ENCODE measurements around the gene SLC9A3. TPM values are rescaled to one million over a fixed set of nuclear protein-coding genes. Genes with fewer than 3 reads are reported as not detected.

Gene SLC9A3
- polyA plus RNA-seq (2013, experiment 1 of 2) = 1.1 TPM
- 1.1 TPM for polyA plus RNA-seq (2013, experiment 2 of 2)

DNA sequence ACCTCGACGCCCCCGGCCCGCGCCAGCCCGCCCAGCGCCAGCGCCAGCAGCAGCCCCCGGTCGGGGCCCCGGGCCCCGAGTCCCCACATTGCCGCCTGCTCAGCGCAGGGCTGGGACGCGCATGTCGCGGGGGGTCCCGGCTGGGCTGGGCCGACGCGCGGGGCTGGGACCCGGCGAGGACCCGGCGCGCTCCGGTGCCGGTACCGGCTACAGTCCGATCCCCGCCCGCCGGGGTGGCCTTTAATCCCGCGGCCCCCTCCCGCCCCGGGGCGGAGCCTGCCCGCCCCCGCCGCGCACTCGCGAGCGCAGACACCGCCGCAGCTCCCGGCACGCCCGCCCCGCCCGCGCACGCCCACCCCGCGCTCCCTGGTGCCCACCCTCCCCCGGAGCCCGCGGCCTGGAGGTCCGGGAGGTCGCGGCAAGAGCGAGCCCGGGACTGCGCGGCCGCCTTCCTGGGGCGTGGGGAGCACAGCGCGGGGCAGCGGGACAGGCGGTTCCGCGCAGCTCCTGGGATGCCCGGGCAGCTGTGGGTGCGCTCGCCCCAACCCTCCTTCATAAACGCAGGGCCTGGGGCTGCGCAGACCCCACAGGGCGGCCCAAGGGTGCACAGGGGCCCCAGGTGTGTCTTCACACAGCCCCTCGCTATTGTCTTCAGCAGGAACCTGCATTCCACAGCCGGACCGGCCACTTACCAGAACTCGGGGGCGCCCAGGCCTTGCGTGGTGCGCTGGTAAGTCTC lies at the start of gene SLC9A3:
SLC9A3 (minus strand) TSS at position 216 of the 739 bp plus-strand sequence.
- H3K27ac ChIP-seq (ENCODE audit: low read depth, low read length) = no peak within 1 kb of the TSS
- no peak within 1 kb of the TSS for H3K56ac ChIP-seq (ENCODE audit: low read length)
- no peak within 1 kb of the TSS for H3K4ac ChIP-seq (ENCODE audit: low read depth, low read length)
- H3K79me1 ChIP-seq (ENCODE audit: low read length) = no peaks in the 10 kb centered on the region
- H3K18ac ChIP-seq (ENCODE audit: low read length) = no peak within 1 kb of the TSS
- peaks cover 54% of the 10 kb centered on the region for H3K27me3 ChIP-seq (ENCODE audit: insufficient read depth, low read length, poor library complexity)
- H3K79me2 ChIP-seq (ENCODE audit: control insufficient read depth, insufficient read depth, low read length) = no peaks in the 10 kb centered on the region
- no peaks in the 10 kb centered on the region for H3K36me3 ChIP-seq (ENCODE audit: control insufficient read depth, insufficient read depth, low read length)
- H3K4me1 ChIP-seq (ENCODE audit: control insufficient read depth, low read depth, low read length) = no peaks in the 10 kb centered on the region
- no CpG with 5 or more reads among the region's 89 CpGs for WGBS (ENCODE audit: extremely low coverage, insufficient coverage, low lambda C conversion rate)
- DNase-seq = no peak
- H2AK5ac ChIP-seq (ENCODE audit: low read length) = no peak within 1 kb of the TSS
- H3K23ac ChIP-seq (ENCODE audit: low read length) = no peak within 1 kb of the TSS
- no peak within 1 kb of the TSS for H4K8ac ChIP-seq (ENCODE audit: low read depth, low read length)
- no peak within 1 kb of the TSS for H2BK15ac ChIP-seq (replicated peaks; ENCODE audit: low read depth)
- no peak within 1 kb of the TSS for H4K5ac ChIP-seq (ENCODE audit: low read length)
- H2BK5ac ChIP-seq (ENCODE audit: low read length) = no peak within 1 kb of the TSS
- H2BK120ac ChIP-seq (ENCODE audit: low read depth, low read length) = no peak within 1 kb of the TSS
- H3K4me3 ChIP-seq (ENCODE audit: low read length) = no peak within 1 kb of the TSS
- no peak within 1 kb of the TSS for H3K9ac ChIP-seq (ENCODE audit: low read length)
- H3K4me2 ChIP-seq (ENCODE audit: low read length) = no peak within 1 kb of the TSS

DNA sequence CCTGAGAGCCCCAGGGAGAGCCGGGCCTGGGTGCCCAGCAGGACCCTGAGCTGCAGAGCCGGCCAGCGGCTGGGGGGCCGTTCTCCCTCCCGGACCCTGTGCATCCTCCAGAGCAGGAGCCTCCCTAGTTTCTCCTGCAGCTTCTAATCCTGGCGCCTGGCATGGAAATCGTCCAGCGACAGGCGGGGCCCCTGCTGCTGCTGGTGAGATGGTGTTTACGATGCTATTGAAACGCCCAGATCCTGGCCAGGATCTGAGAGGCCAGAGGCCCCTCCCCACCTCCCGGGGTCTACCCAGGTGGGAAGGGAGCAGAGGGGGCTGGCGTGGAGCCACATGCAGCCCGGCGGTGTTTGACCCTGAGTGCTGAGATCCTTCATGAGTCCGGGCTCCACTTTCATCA lies 49.7 kb upstream of the SLC9A3 start:
- no peak overlapping the region for H4K5ac ChIP-seq (ENCODE audit: low read length)
- H3K4ac ChIP-seq (ENCODE audit: low read depth, low read length) = no peak overlapping the region
- H2BK120ac ChIP-seq (ENCODE audit: low read depth, low read length) = no peak overlapping the region
- H3K4me1 ChIP-seq (ENCODE audit: control insufficient read depth, low read depth, low read length) = no peaks in the 10 kb centered on the region
- no peak overlapping the region for H2BK5ac ChIP-seq (ENCODE audit: low read length)
- DNase-seq = no peak
- H3K56ac ChIP-seq (ENCODE audit: low read length) = no peak overlapping the region
- no peaks in the 10 kb centered on the region for H3K36me3 ChIP-seq (ENCODE audit: control insufficient read depth, insufficient read depth, low read length)
- H2BK15ac ChIP-seq (replicated peaks; ENCODE audit: low read depth) = no peak overlapping the region
- no peak overlapping the region for H3K4me2 ChIP-seq (ENCODE audit: low read length)
- no CpG with 5 or more reads among the region's 16 CpGs for WGBS (ENCODE audit: extremely low coverage, insufficient coverage, low lambda C conversion rate)
- no peak overlapping the region for H3K23ac ChIP-seq (ENCODE audit: low read length)
- no peak overlapping the region for H3K27ac ChIP-seq (ENCODE audit: low read depth, low read length)
- H3K79me1 ChIP-seq (ENCODE audit: low read length) = no peaks in the 10 kb centered on the region
- no peak overlapping the region for H3K9ac ChIP-seq (ENCODE audit: low read length)
- H2AK5ac ChIP-seq (ENCODE audit: low read length) = no peak overlapping the region
- H3K4me3 ChIP-seq (ENCODE audit: low read length) = no peak overlapping the region
- no peaks in the 10 kb centered on the region for H3K27me3 ChIP-seq (ENCODE audit: insufficient read depth, low read length, poor library complexity)
- no peak overlapping the region for H4K8ac ChIP-seq (ENCODE audit: low read depth, low read length)
- no peaks in the 10 kb centered on the region for H3K79me2 ChIP-seq (ENCODE audit: control insufficient read depth, insufficient read depth, low read length)
- no peak overlapping the region for H3K18ac ChIP-seq (ENCODE audit: low read length)

DNA sequence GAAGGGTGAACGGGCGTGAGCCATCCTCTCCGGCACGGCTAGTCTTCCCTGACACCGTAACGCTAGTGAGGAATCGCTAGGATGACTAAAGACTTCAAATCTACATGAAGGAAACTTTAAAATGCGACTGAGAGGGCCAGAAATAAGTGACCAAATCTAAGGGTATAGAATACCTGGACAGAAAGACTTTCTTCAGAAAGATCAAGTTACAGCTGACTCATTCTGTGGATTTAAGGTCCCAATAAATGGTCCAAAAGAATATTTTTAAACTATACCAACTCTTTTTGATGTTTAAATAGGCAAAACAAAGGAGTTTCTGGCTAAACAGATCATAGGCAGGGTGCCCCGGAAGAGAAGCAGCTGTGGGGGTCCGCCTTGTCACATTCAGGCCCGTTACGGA lies 49.0 kb upstream of the SLC9A3 start:
- Histone ChIP-seq H3K56ac (ENCODE audit: low read length) (no peak overlapping the region), H2BK15ac (replicated peaks; ENCODE audit: low read depth) (no peak overlapping the region), H3K27ac (ENCODE audit: low read depth, low read length) (no peak overlapping the region), H2AK5ac (ENCODE audit: low read length) (no peak overlapping the region), H3K18ac (ENCODE audit: low read length) (no peak overlapping the region), H4K8ac (ENCODE audit: low read depth, low read length) (no peak overlapping the region), H3K23ac (ENCODE audit: low read length) (no peak overlapping the region), H3K79me2 (ENCODE audit: control insufficient read depth, insufficient read depth, low read length) (no peaks in the 10 kb centered on the region), H3K79me1 (ENCODE audit: low read length) (no peaks in the 10 kb centered on the region), H2BK120ac (ENCODE audit: low read depth, low read length) (no peak overlapping the region), H2BK5ac (ENCODE audit: low read length) (no peak overlapping the region), H3K4me3 (ENCODE audit: low read length) (no peak overlapping the region), H3K36me3 (ENCODE audit: control insufficient read depth, insufficient read depth, low read length) (no peaks in the 10 kb centered on the region), H3K4me2 (ENCODE audit: low read length) (no peak overlapping the region), H4K5ac (ENCODE audit: low read length) (no peak overlapping the region), H3K9ac (ENCODE audit: low read length) (no peak overlapping the region), H3K4ac (ENCODE audit: low read depth, low read length) (no peak overlapping the region), H3K4me1 (ENCODE audit: control insufficient read depth, low read depth, low read length) (no peaks in the 10 kb centered on the region), H3K27me3 (ENCODE audit: insufficient read depth, low read length, poor library complexity) (no peaks in the 10 kb centered on the region)
- no CpG with 5 or more reads among the region's 12 CpGs for WGBS (ENCODE audit: extremely low coverage, insufficient coverage, low lambda C conversion rate)
- DNase-seq = no peak

- Histone ChIP-seq H3K9ac (ENCODE audit: low read length) (no peak overlapping the region), H3K56ac (ENCODE audit: low read length) (no peak overlapping the region), H2BK5ac (ENCODE audit: low read length) (no peak overlapping the region), H3K4ac (ENCODE audit: low read depth, low read length) (no peak overlapping the region), H3K36me3 (ENCODE audit: control insufficient read depth, insufficient read depth, low read length) (no peaks in the 10 kb centered on the region), H2BK15ac (replicated peaks; ENCODE audit: low read depth) (no peak overlapping the region), H3K79me1 (ENCODE audit: low read length) (no peaks in the 10 kb centered on the region), H2BK120ac (ENCODE audit: low read depth, low read length) (no peak overlapping the region), H3K27me3 (ENCODE audit: insufficient read depth, low read length, poor library complexity) (no peaks in the 10 kb centered on the region), H4K8ac (ENCODE audit: low read depth, low read length) (no peak overlapping the region), H3K27ac (ENCODE audit: low read depth, low read length) (no peak overlapping the region), H2AK5ac (ENCODE audit: low read length) (no peak overlapping the region), H3K23ac (ENCODE audit: low read length) (no peak overlapping the region), H3K79me2 (ENCODE audit: control insufficient read depth, insufficient read depth, low read length) (no peaks in the 10 kb centered on the region), H3K4me2 (ENCODE audit: low read length) (no peak overlapping the region), H4K5ac (ENCODE audit: low read length) (no peak overlapping the region), H3K4me3 (ENCODE audit: low read length) (no peak overlapping the region), H3K4me1 (ENCODE audit: control insufficient read depth, low read depth, low read length) (no peaks in the 10 kb centered on the region), H3K18ac (ENCODE audit: low read length) (no peak overlapping the region)
- WGBS (ENCODE audit: extremely low coverage, insufficient coverage, low lambda C conversion rate) = no CpG with 5 or more reads among the region's 14 CpGs
- DNase-seq = no peak
Measured at GRCh38 chr5:572398-573019, 48.3 kb upstream of the SLC9A3 start.

DNA sequence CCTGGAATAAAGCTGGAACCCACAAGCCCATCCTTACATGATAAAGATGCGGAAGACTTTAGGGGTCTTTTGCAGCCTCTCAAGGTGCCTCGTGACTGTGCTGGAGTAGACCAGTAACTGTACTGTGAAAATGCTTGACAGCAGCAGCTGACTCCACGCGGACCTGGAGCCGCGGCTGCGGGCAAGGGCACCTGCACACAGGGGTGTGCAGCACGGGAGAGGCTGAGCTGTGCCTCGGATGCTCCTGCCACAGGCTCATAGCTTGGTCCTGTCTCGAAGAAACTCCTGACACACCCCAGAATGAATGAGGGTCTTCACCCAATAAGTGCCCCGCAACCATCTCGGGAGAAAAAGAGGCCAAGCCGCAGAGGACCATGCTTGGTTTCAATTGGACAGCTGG lies 47.5 kb upstream of the SLC9A3 start:
- no peaks in the 10 kb centered on the region for H3K36me3 ChIP-seq (ENCODE audit: control insufficient read depth, insufficient read depth, low read length)
- no peak overlapping the region for H3K4me3 ChIP-seq (ENCODE audit: low read length)
- no peak overlapping the region for H4K5ac ChIP-seq (ENCODE audit: low read length)
- no peak overlapping the region for H3K9ac ChIP-seq (ENCODE audit: low read length)
- no peak overlapping the region for H2BK120ac ChIP-seq (ENCODE audit: low read depth, low read length)
- H3K27ac ChIP-seq (ENCODE audit: low read depth, low read length) = no peak overlapping the region
- H3K4ac ChIP-seq (ENCODE audit: low read depth, low read length) = no peak overlapping the region
- no peaks in the 10 kb centered on the region for H3K79me1 ChIP-seq (ENCODE audit: low read length)
- no peak overlapping the region for H3K18ac ChIP-seq (ENCODE audit: low read length)
- no peaks in the 10 kb centered on the region for H3K4me1 ChIP-seq (ENCODE audit: control insufficient read depth, low read depth, low read length)
- H3K79me2 ChIP-seq (ENCODE audit: control insufficient read depth, insufficient read depth, low read length) = no peaks in the 10 kb centered on the region
- no peak overlapping the region for H3K56ac ChIP-seq (ENCODE audit: low read length)
- no peak overlapping the region for H2BK5ac ChIP-seq (ENCODE audit: low read length)
- H3K23ac ChIP-seq (ENCODE audit: low read length) = no peak overlapping the region
- no peak for DNase-seq
- H4K8ac ChIP-seq (ENCODE audit: low read depth, low read length) = no peak overlapping the region
- no peaks in the 10 kb centered on the region for H3K27me3 ChIP-seq (ENCODE audit: insufficient read depth, low read length, poor library complexity)
- H2AK5ac ChIP-seq (ENCODE audit: low read length) = no peak overlapping the region
- no peak overlapping the region for H2BK15ac ChIP-seq (replicated peaks; ENCODE audit: low read depth)
- no peak overlapping the region for H3K4me2 ChIP-seq (ENCODE audit: low read length)
- no CpG with 5 or more reads among the region's 13 CpGs for WGBS (ENCODE audit: extremely low coverage, insufficient coverage, low lambda C conversion rate)
